NT2/D1 (cell line): ENCODE data around the gene TAS2R42.

Experiments used
- DNase-seq: peaks from one replicate; pipeline ENCODE4 v3.0.0-alpha.2; 2011; ENCODE audit warnings: low read depth, low spot score
- H3K27me3 ChIP-seq: 2 replicates; pipeline ENCODE4 v1.6.0; 2011; ENCODE audit warnings: mild to moderate bottlenecking; ENCODE audit not compliant: insufficient read length, insufficient read depth
- H3K36me3 ChIP-seq: 2 replicates; pipeline ENCODE4 v1.6.1; 2011; ENCODE audit warnings: mild to moderate bottlenecking, low read length, mixed read lengths; ENCODE audit not compliant: insufficient read depth, insufficient read length
- H3K4me1 ChIP-seq: 2 replicates; pipeline ENCODE4 v1.5.1; 2011; ENCODE audit not compliant: insufficient read depth, insufficient read length
- H3K4me3 ChIP-seq: 2 replicates; pipeline ENCODE4 v1.5.1; 2011; ENCODE audit warnings: low read depth; ENCODE audit not compliant: insufficient read length
- H3K9ac ChIP-seq: 2 replicates; pipeline ENCODE4 v1.6.0; 2011; ENCODE audit warnings: low read depth; ENCODE audit not compliant: insufficient read length
- H3K9me3 ChIP-seq: 2 replicates; pipeline ENCODE4 v1.5.1; 2011; ENCODE audit warnings: mild to moderate bottlenecking, low read length; ENCODE audit not compliant: insufficient read depth
- SUZ12 ChIP-seq: IDR thresholded peaks from 2 replicates; pipeline ENCODE4 v1.6.1; 2011; ENCODE audit not compliant: insufficient read length, insufficient read depth; ENCODE audit errors: extremely low read depth
- YY1 ChIP-seq: IDR thresholded peaks from 2 replicates; pipeline ENCODE4 v1.6.1; 2011; ENCODE audit not compliant: insufficient read length, insufficient read depth
- ZNF274 ChIP-seq: IDR thresholded peaks from 2 replicates; pipeline ENCODE4 v1.6.1; 2011; ENCODE audit warnings: mild to moderate bottlenecking, low read depth, low read length

Gene TAS2R42

GRCh38 chr12:11186837-11187236, at the start of gene TAS2R42:
Gene TAS2R42, minus strand, starts transcription at chr12:11186937. Its CDS starts 0 bp downstream, at chr12:11186937.
- Histone ChIP-seq H3K27me3 (no peaks in the 10 kb centered on the region), H3K9me3 (no peaks in the 10 kb centered on the region), H3K9ac (no peak within 1 kb of the TSS), H3K4me3 (no peak within 1 kb of the TSS), H3K4me1 (no peaks in the 10 kb centered on the region), H3K36me3 (no peaks in the 10 kb centered on the region)
- TF ChIP-seq YY1: no peak
- no peak for TF ChIP-seq SUZ12
- TF ChIP-seq ZNF274: no peak
- DNase-seq: no peak

GRCh38 chr12:11233532-11233931, 46.8 kb upstream of the TAS2R42 start:
- no peak for TF ChIP-seq ZNF274
- no peak for TF ChIP-seq YY1
- TF ChIP-seq SUZ12: no peak
- no peaks in the 10 kb centered on the region for H3K4me1 ChIP-seq
- no peak for DNase-seq
- no peak overlapping the region for H3K9ac ChIP-seq
- H3K4me3 ChIP-seq: no peak overlapping the region
- no peaks in the 10 kb centered on the region for H3K27me3 ChIP-seq
- no peaks in the 10 kb centered on the region for H3K9me3 ChIP-seq
- no peaks in the 10 kb centered on the region for H3K36me3 ChIP-seq

- Histone ChIP-seq H3K4me1 (no peaks in the 10 kb centered on the region), H3K4me3 (no peak overlapping the region), H3K9ac (no peak overlapping the region), H3K27me3 (no peaks in the 10 kb centered on the region), H3K36me3 (no peaks in the 10 kb centered on the region), H3K9me3 (no peaks in the 10 kb centered on the region)
- TF ChIP-seq SUZ12 (no peak), ZNF274 (no peak), YY1 (no peak)
- peak; percentile 91 for DNase-seq
Observed at GRCh38 chr12:11228296-11228879, 41.7 kb upstream of the TAS2R42 start.

GRCh38 chr12:11227373-11227772, 40.6 kb upstream of the TAS2R42 start:
- DNase-seq: no peak
- Histone ChIP-seq H3K36me3 (no peaks in the 10 kb centered on the region), H3K9ac (no peak overlapping the region), H3K4me1 (no peaks in the 10 kb centered on the region), H3K4me3 (no peak overlapping the region), H3K9me3 (no peaks in the 10 kb centered on the region), H3K27me3 (no peaks in the 10 kb centered on the region)
- TF ChIP-seq ZNF274 (no peak), SUZ12 (no peak), YY1 (no peak)

GRCh38 chr12:11209113-11209512, 22.4 kb upstream of the TAS2R42 start:
- DNase-seq: peak; percentile 28
- no peak overlapping the region for H3K9ac ChIP-seq
- no peaks in the 10 kb centered on the region for H3K4me1 ChIP-seq
- TF ChIP-seq ZNF274 (no peak), SUZ12 (no peak), YY1 (no peak)
- H3K4me3 ChIP-seq: no peak overlapping the region
- H3K9me3 ChIP-seq: peaks cover 7% of the 10 kb centered on the region
- no peaks in the 10 kb centered on the region for H3K27me3 ChIP-seq
- no peaks in the 10 kb centered on the region for H3K36me3 ChIP-seq

- TF ChIP-seq ZNF274 (no peak), SUZ12 (no peak), YY1 (no peak)
- Histone ChIP-seq H3K27me3 (no peaks in the 10 kb centered on the region), H3K9me3 (peaks cover 12% of the 10 kb centered on the region), H3K4me3 (no peak overlapping the region), H3K9ac (no peak overlapping the region), H3K36me3 (no peaks in the 10 kb centered on the region), H3K4me1 (no peaks in the 10 kb centered on the region)
- DNase-seq: no peak
Observed at GRCh38 chr12:11204173-11204572, 17.4 kb upstream of the TAS2R42 start.

GRCh38 chr12:11202811-11203210, 16.1 kb upstream of the TAS2R42 start:
- TF ChIP-seq YY1: no peak
- TF ChIP-seq ZNF274: no peak
- no peak for TF ChIP-seq SUZ12
- H3K9me3 ChIP-seq: peaks cover 12% of the 10 kb centered on the region
- no peak overlapping the region for H3K9ac ChIP-seq
- H3K4me1 ChIP-seq: no peaks in the 10 kb centered on the region
- no peaks in the 10 kb centered on the region for H3K27me3 ChIP-seq
- no peak for DNase-seq
- H3K36me3 ChIP-seq: no peaks in the 10 kb centered on the region
- no peak overlapping the region for H3K4me3 ChIP-seq

- Histone ChIP-seq H3K9ac (no peak overlapping the region), H3K4me3 (no peak overlapping the region), H3K9me3 (no peaks in the 10 kb centered on the region), H3K36me3 (no peaks in the 10 kb centered on the region), H3K27me3 (no peaks in the 10 kb centered on the region), H3K4me1 (no peaks in the 10 kb centered on the region)
- DNase-seq: no peak
- no peak for TF ChIP-seq ZNF274
- no peak for TF ChIP-seq YY1
- no peak for TF ChIP-seq SUZ12
Observed at GRCh38 chr12:11183011-11183410, 3.7 kb downstream of the TAS2R42 start.
